D721Med (cell line): Measurements from ENCODE around the gene GMPR2.
A peak's percentile ranks its signal among the peaks of the same experiment; 100 is the strongest.

Source experiments
- DNase-seq: peaks from one replicate; pipeline ENCODE4 v3.0.0; 2011; ENCODE audit warnings: low spot score; ENCODE audit not compliant: insufficient read length
- FAIRE-seq: peaks from 2 replicates; lab custom pipeline; 2011; peaks lifted over from hg19 to GRCh38; lab: Jason Lieb, UNC
- TF ChIP-seq, protein P1 (sequence below): IDR thresholded peaks from 2 replicates; pipeline ENCODE4 v1.5.1; 2012; ENCODE audit warnings: mild to moderate bottlenecking, control low read depth; ENCODE audit not compliant: insufficient read depth; ENCODE audit errors: missing control alignments

GMPR2 gene

DNA sequence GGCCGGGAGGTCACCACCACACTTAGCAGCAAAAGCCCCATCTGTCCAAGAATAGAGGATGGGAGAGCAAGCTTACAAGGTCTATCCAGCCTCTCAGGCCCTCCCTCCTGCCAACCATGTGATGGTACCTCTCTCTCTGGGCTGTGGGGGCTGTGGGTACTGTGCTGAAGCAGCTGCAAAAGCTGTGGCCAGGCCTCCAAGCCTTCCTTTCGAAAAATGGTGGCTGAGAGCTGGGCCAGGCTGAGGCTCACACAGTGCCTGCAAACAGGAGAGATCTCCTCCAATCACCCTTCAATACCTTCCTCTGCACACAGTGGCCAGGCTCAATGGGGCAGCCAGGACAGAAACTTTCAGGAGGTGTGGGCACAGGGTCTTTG lies 45.2 kb upstream of the GMPR2 start:
- TF ChIP-seq, protein P1, sequence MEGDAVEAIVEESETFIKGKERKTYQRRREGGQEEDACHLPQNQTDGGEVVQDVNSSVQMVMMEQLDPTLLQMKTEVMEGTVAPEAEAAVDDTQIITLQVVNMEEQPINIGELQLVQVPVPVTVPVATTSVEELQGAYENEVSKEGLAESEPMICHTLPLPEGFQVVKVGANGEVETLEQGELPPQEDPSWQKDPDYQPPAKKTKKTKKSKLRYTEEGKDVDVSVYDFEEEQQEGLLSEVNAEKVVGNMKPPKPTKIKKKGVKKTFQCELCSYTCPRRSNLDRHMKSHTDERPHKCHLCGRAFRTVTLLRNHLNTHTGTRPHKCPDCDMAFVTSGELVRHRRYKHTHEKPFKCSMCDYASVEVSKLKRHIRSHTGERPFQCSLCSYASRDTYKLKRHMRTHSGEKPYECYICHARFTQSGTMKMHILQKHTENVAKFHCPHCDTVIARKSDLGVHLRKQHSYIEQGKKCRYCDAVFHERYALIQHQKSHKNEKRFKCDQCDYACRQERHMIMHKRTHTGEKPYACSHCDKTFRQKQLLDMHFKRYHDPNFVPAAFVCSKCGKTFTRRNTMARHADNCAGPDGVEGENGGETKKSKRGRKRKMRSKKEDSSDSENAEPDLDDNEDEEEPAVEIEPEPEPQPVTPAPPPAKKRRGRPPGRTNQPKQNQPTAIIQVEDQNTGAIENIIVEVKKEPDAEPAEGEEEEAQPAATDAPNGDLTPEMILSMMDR = no peak
- no peak for DNase-seq
- no peak for FAIRE-seq

DNA sequence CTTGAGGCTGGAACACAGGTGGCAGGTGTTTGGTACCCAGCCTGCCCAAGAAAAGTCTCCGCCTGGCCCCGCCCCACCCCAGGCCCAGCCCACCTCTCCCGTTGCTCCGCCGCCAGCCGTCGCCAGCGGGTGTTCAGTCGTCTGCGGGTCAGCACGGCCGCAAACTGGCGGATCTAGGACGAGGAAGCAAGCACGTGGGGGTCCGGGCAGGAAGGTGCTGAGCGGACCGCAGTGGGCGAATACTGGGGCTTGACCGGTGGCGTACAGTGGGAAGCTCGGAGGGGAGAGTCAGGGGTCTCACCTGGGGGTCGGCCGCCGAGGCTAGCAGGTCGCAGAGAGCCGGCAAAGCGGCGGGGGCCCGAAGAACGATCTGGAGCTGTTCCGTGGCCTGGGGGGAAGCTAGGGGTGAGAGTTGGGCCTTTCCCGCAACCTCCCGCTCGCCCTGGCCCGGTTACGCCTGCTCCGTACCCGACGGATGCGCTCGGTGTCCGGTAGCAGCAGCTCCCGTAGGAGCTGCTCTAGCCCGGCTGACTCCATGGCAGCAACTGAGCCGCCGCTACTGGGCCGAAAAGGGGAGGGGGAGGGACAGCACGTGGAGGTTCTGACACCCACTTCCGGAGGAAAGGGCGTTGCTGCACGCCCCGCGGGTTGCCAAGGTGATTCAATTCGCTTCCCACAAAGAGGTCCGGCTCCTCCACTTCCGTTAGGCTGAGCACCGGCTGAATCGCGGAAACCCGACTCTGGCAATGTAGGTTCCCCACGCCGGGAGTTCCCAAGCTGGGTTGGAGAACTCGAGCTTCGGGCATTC lies 44.3 kb upstream of the GMPR2 start, which contains the start of gene IPO4:
TSS of gene IPO4 (minus strand) at position 566 of the 808 bp plus-strand sequence. CDS start at position 537, 29 bp downstream.
- no peak for FAIRE-seq

DNA sequence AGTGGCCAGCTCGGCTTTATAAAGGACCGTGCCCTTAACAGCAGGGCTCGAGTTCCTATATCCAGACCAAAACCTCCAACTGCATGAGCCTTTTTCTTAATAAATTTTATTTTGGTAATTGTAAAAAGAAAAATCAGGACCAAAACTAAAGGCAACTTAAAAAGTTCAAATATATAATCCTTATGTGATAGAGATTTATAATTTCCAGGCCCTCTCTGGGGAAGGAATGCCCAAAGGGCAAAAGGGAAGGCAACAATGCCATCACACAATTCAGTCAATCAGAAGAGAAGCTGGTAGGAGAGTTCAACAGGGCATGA lies 43.7 kb upstream of the GMPR2 start:
- TF ChIP-seq, protein P1 = no peak
- FAIRE-seq (no peak), DNase-seq (no peak)

More for the DNA sequence above, 44.3 kb upstream of the GMPR2 start, which contains the start of gene IPO4:
- peak; percentile 99 for DNase-seq
- TF ChIP-seq, protein P1 = no peak

DNA sequence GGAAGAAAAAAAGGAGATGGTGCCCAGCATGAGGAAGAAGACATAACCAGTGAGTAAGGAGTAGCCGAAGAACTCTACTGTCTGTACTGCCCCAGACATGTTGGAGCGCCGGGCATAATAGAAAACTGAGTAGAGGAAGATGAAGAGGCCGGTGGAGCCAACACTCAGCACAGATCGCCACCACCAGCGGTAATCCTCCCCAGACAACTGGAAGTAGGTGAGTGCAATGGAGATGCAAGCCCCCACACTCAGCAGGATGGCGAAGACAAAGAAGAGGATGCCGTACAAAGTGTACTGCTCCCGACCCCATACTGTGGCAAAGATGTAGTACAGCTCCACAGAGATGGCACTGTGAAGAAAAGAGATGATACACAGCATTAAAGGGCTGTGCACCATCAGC lies 43.3 kb upstream of the GMPR2 start:
- DNase-seq (no peak), FAIRE-seq (no peak)
- TF ChIP-seq, protein P1 = no peak

DNA sequence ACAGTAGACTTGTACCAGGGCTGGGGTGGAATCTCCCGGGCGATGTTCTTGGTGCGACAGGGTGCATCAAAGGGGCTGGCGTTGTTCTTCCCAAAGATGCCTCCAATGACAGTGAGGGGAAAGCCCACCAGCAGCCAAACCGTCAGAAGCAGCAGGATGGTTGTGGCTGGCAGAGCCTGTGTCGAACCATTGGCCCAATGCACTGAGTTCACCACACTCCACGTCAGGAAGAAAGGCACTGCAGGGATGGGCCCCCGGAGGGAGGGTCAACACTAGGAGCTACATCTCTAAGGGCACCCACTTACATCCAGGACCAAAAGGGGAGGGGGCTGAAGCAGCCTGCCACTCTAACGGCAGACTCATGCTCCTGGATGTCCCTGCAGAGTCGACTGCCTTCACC lies 42.3 kb upstream of the GMPR2 start:
- TF ChIP-seq, protein P1 = no peak
- DNase-seq (no peak), FAIRE-seq (no peak)

DNA sequence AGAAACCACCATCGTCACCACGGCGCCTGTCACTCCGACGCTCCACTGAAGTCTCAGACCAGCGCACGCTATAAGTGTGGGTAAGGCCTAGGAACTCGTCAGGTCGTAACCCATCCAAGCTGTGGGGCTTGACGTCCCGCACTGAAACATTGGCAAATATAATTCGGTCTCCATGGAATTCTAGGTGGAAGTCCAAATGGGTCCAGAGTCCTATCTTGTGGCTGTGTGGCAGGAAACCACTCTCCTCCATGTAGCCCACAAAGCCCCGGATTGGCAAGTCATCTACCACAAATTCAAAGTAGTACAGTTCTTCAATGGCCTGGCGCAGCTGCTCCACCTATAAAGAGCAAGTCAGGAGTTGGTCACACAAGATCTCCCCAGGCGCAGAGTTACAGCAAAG lies 39.8 kb upstream of the GMPR2 start:
- TF ChIP-seq, protein P1 = no peak
- no peak for DNase-seq
- no peak for FAIRE-seq

DNA sequence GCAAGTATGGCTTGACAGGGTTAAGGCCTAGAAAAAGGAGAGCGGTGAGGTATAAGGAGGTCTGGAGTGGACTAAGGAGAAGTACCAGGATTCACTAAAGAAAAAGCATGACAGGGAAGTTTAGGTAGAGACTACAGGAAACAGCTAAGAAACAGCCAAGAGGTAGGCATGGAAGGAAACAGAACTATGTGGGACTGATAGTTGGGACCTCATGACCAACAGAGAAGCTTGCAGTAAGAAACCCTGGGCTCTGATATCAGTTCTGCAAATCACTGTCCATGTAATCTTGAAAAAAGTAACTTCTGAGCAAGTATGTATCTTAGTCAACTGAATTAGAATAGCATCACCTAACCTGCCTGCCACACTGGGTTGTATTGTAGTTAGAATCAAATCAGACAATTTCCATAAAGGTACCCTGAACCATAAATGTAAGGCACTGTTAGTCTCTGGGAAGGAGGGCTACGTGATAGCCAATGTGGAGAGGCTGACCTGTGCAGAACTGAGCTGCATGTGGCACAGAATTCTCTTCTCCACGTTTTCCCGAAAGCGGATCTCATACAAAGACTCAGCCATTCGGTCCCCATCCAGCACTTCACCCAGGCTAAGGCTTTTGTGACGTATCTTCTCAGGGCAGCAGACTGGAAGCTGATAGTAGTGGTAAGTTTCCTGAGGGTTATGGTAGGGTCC lies 38.4 kb upstream of the GMPR2 start:
- TF ChIP-seq, protein P1 = no peak
- FAIRE-seq (no peak), DNase-seq (no peak)
